ENCODE data around the gene PHLPP1.

The PHLPP1 gene

DNA sequence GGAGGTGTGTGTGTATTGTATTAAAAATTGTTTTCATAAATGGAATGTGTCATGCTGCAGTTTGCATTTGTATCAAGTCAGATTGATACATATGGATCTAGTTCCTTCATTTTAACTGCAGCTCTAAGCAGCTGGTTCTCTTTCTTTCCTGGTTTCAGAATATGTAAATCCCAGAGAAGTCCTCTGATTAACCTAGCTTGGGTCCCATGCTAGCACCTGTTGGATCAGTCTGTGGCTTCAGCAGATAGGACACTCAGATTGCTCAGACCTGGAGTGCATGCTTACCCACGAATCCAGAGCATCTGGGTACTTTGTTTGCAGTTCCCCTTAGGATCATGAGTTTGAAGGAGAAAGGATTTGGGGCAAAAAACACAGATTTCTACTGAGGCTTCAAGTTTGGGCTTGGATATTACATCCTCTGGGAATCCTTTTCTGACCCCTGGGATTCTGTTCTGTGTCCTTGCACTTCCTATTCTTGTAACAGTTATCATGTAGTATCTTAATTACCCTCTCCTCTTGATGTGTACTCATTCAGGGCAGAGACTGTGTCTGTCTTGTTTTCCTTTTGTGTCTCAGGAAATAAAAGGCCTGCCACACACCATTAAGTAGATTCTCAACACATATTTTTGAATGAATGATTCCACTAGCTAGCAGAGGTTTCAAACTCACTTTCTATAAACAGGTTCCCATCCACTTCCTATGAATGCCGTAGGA lies 142.1 kb downstream of the PHLPP1 start:
- no peak for TF ChIP-seq YY1 (IDR thresholded peaks at IDR 0.05; ENCODE audit: low read depth)
- TF ChIP-seq, protein P1, sequence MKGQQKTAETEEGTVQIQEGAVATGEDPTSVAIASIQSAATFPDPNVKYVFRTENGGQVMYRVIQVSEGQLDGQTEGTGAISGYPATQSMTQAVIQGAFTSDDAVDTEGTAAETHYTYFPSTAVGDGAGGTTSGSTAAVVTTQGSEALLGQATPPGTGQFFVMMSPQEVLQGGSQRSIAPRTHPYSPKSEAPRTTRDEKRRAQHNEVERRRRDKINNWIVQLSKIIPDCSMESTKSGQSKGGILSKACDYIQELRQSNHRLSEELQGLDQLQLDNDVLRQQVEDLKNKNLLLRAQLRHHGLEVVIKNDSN (IDR thresholded peaks at IDR 0.05), result no peak
- TF ChIP-seq, protein P2, sequence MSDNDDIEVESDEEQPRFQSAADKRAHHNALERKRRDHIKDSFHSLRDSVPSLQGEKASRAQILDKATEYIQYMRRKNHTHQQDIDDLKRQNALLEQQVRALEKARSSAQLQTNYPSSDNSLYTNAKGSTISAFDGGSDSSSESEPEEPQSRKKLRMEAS (IDR thresholded peaks at IDR 0.05), result no peak
- TF ChIP-seq CREB1 (IDR thresholded peaks at IDR 0.05; ENCODE audit: low read depth), result no peak
- TF ChIP-seq EP300 (IDR thresholded peaks at IDR 0.05; ENCODE audit: borderline replicate concordance), result no peak
- no peak for TF ChIP-seq TEAD4 (IDR thresholded peaks at IDR 0.05)
- no peak for TF ChIP-seq FOXM1 (IDR thresholded peaks at IDR 0.05; ENCODE audit: borderline replicate concordance, low read depth)
- no peak for TF ChIP-seq CEBPB (IDR thresholded peaks at IDR 0.05)
- no peak for TF ChIP-seq TAF1 (IDR thresholded peaks at IDR 0.05; ENCODE audit: low read depth)
- TF ChIP-seq NFIC (IDR thresholded peaks at IDR 0.05), result no peak
- TF ChIP-seq ZBTB7A (IDR thresholded peaks at IDR 0.05; ENCODE audit: low read depth), result no peak
- TF ChIP-seq TCF12 (IDR thresholded peaks at IDR 0.05; ENCODE audit: low read depth), result no peak
- TF ChIP-seq, protein P3, sequence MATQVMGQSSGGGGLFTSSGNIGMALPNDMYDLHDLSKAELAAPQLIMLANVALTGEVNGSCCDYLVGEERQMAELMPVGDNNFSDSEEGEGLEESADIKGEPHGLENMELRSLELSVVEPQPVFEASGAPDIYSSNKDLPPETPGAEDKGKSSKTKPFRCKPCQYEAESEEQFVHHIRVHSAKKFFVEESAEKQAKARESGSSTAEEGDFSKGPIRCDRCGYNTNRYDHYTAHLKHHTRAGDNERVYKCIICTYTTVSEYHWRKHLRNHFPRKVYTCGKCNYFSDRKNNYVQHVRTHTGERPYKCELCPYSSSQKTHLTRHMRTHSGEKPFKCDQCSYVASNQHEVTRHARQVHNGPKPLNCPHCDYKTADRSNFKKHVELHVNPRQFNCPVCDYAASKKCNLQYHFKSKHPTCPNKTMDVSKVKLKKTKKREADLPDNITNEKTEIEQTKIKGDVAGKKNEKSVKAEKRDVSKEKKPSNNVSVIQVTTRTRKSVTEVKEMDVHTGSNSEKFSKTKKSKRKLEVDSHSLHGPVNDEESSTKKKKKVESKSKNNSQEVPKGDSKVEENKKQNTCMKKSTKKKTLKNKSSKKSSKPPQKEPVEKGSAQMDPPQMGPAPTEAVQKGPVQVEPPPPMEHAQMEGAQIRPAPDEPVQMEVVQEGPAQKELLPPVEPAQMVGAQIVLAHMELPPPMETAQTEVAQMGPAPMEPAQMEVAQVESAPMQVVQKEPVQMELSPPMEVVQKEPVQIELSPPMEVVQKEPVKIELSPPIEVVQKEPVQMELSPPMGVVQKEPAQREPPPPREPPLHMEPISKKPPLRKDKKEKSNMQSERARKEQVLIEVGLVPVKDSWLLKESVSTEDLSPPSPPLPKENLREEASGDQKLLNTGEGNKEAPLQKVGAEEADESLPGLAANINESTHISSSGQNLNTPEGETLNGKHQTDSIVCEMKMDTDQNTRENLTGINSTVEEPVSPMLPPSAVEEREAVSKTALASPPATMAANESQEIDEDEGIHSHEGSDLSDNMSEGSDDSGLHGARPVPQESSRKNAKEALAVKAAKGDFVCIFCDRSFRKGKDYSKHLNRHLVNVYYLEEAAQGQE (IDR thresholded peaks at IDR 0.05; ENCODE audit: low read depth), result no peak
- TF ChIP-seq EGR1 (IDR thresholded peaks at IDR 0.05), result no peak
- no peak for TF ChIP-seq RAD21 (IDR thresholded peaks at IDR 0.05; ENCODE audit: low read depth)

DNA sequence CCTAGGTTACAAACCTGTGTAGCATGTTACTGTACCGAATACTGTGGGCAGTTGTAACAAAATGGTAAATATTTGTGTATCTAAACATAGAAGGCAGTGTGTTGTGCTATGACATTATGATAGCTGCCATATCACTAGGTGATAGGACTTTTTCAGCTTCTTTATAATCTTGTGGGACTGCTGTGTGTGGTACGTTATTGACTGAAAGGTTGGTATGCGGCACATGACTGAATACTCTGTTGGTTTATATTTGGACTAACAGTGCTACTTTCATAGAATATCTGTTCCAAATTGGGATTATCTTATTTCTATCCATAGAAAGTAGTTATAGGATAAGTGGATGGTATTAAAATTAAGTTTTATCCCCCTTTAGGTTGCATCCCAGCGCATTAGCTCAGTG lies 144.7 kb downstream of the PHLPP1 start:
- TF ChIP-seq, protein P3 (IDR thresholded peaks at IDR 0.05; ENCODE audit: low read depth), result no peak

DNA sequence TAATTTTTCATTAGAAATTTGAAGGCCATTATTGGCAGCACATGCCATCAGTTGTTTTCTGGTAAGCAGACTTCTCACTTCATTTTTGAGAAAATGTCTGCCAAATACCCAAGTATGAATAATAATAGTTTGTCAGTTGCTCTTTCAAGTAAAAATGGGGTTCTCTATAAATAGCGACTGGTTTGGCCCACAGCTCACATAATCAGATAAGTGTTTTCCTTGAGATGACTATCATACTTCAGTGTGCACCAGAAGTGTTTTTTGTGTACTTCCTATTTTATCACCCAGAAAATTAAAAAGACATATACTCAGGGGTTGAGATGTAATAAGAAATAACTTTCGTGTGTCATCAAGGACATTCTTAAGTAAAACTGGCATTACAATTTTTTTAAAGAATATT lies 147.1 kb downstream of the PHLPP1 start:
- TF ChIP-seq, protein P1 (IDR thresholded peaks at IDR 0.05), result no peak
- TF ChIP-seq TEAD4 (IDR thresholded peaks at IDR 0.05) (no peak), RAD21 (IDR thresholded peaks at IDR 0.05; ENCODE audit: low read depth) (no peak), EP300 (IDR thresholded peaks at IDR 0.05; ENCODE audit: borderline replicate concordance) (no peak), NFIC (IDR thresholded peaks at IDR 0.05) (no peak)
- TF ChIP-seq, protein P2 (IDR thresholded peaks at IDR 0.05), result no peak

DNA sequence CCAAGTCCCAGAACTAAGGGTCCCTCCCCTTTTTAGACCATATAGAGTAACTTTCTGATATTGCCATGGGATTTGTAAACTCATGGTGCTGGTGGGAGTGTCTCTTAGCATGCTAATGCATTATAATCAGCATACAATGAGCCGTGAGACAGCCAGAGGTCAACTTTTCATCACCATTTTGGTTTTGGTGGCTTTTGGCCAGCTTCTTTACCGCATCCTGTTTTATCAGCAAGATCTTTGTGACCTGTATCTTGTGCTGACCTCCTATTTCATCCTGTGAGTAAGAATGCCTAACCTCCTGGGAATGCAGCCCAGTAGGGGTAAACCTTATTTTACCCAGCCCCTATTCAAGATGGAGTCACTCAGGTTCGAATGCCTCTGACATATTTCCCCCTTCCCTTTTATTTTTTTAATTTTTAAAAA lies 148.2 kb downstream of the PHLPP1 start:
- TF ChIP-seq ZBTB7A (IDR thresholded peaks at IDR 0.05; ENCODE audit: low read depth), result no peak
- TF ChIP-seq, protein P2 (IDR thresholded peaks at IDR 0.05), result no peak
- TF ChIP-seq YY1 (IDR thresholded peaks at IDR 0.05; ENCODE audit: low read depth), result no peak
- TF ChIP-seq, protein P1 (IDR thresholded peaks at IDR 0.05), result no peak
- TF ChIP-seq EGR1 (IDR thresholded peaks at IDR 0.05), result no peak
- no peak for TF ChIP-seq CREB1 (IDR thresholded peaks at IDR 0.05; ENCODE audit: low read depth)
- no peak for TF ChIP-seq EP300 (IDR thresholded peaks at IDR 0.05; ENCODE audit: borderline replicate concordance)
- TF ChIP-seq CEBPB (IDR thresholded peaks at IDR 0.05), result no peak
- TF ChIP-seq TAF1 (IDR thresholded peaks at IDR 0.05; ENCODE audit: low read depth), result no peak
- no peak for TF ChIP-seq TEAD4 (IDR thresholded peaks at IDR 0.05)
- TF ChIP-seq, protein P3 (IDR thresholded peaks at IDR 0.05; ENCODE audit: low read depth), result no peak
- TF ChIP-seq FOXM1 (IDR thresholded peaks at IDR 0.05; ENCODE audit: borderline replicate concordance, low read depth), result no peak
- TF ChIP-seq RAD21 (IDR thresholded peaks at IDR 0.05; ENCODE audit: low read depth), result no peak
- TF ChIP-seq TCF12 (IDR thresholded peaks at IDR 0.05; ENCODE audit: low read depth), result no peak
